Endothelial cell of umbilical vein (primary cell): ENCODE data around the gene GRM4. TPM values are rescaled to one million over a fixed set of nuclear protein-coding genes. Genes with fewer than 3 reads are reported as not detected.

Experiments
- BruUV-seq: library from RNA; stranded (reverse); fragments of 400-500 nt; replicated peaks from 2 replicates; lab custom pipeline; 2021; lab: Mats Ljungman, UMichigan
- CTCF ChIA-PET: fragments of 300-600, 350-600 bp; sonication (Branson Sonifier 250); formaldehyde crosslinking; loops from one replicate; lab custom pipeline; 2021; ENCODE audit warnings: antibody characterized with exemption, inconsistent platforms; lab: Charles Lee
- POLR2A ChIA-PET: fragments of 300-600, 350-600 bp; sonication (Branson Sonifier 250); formaldehyde crosslinking; loops from one replicate; lab custom pipeline; 2021; ENCODE audit warnings: antibody characterized with exemption, inconsistent platforms; lab: Charles Lee
- DNase-seq: peaks from one replicate; pipeline ENCODE4 v3.0.0-alpha.2; 2011; ENCODE audit warnings: low read depth, low spot score
- FAIRE-seq: peaks from 2 replicates; lab custom pipeline; 2011; peaks lifted over from hg19 to GRCh38; lab: Jason Lieb, UNC
- H2AFZ ChIP-seq: 2 replicates; pipeline ENCODE4 v1.6.0; 2012; ENCODE audit warnings: low read depth, low read length, control low read depth, inconsistent platforms
- H3K27ac ChIP-seq: 2 replicates; pipeline ENCODE4 v1.5.1; 2011; ENCODE audit warnings: low read depth, mild to moderate bottlenecking, control low read depth, low read length, moderate library complexity; ENCODE audit not compliant: insufficient read depth
- H3K27me3 ChIP-seq, 2 experiments: 2 replicates each; pipeline versions ENCODE4 v1.6.0 to v1.6.1; 2011; ENCODE audit warnings: low read length in 2 of 2, mixed read lengths in 1 of 2; ENCODE audit not compliant: control insufficient read depth in 2 of 2, insufficient read depth in 2 of 2
- H3K36me3 ChIP-seq, 2 experiments: 2 replicates in 1 of 2; 3 replicates in 1 of 2; pipeline ENCODE4 v1.5.1; 2011; ENCODE audit warnings: low read length in 2 of 2, mild to moderate bottlenecking in 1 of 2, moderate library complexity in 1 of 2; ENCODE audit not compliant: control insufficient read depth in 2 of 2, insufficient read depth in 2 of 2; ENCODE audit errors: extremely low read depth in 1 of 2
- H3K4me1 ChIP-seq: 3 replicates; pipeline ENCODE4 v1.5.1; 2011; ENCODE audit warnings: mild to moderate bottlenecking, low read length; ENCODE audit not compliant: control insufficient read depth, insufficient read depth; ENCODE audit errors: extremely low read depth
- H3K4me2 ChIP-seq: 2 replicates; pipeline ENCODE4 v1.6.1; 2011; ENCODE audit warnings: low read length, control low read depth, mixed read lengths; ENCODE audit not compliant: insufficient read depth
- H3K4me3 ChIP-seq, 3 experiments: fragments of 200-600 bp in 1 of 3; sonication (generic), shearing (Covaris generic) in 1 of 3; replicated peaks in 1 of 3; 2 replicates each; pipeline ENCODE4 v1.5.1; 2011 to 2016; ENCODE audit warnings: control low read depth in 3 of 3, low read length in 3 of 3, mild to moderate bottlenecking in 2 of 3, inconsistent platforms in 1 of 3, low read depth in 1 of 3, moderate library complexity in 1 of 3; ENCODE audit not compliant: insufficient read depth in 1 of 3
- H3K79me2 ChIP-seq: 2 replicates; pipeline ENCODE4 v1.6.0; 2012; ENCODE audit warnings: low read length, inconsistent platforms; ENCODE audit not compliant: control insufficient read depth, insufficient read depth
- H3K9ac ChIP-seq: replicated peaks from 2 replicates; pipeline ENCODE3; 2011; ENCODE audit warnings: low read length, control low read depth; ENCODE audit not compliant: insufficient read depth; ENCODE audit errors: extremely low read depth
- H3K9me1 ChIP-seq: replicated peaks from 3 replicates; pipeline ENCODE4 v1.6.0; 2011; ENCODE audit warnings: mild to moderate bottlenecking, low read length; ENCODE audit not compliant: control insufficient read depth, insufficient read depth; ENCODE audit errors: extremely low read depth
- H3K9me3 ChIP-seq: replicated peaks from 2 replicates; pipeline ENCODE4 v1.5.1; 2012; ENCODE audit warnings: low read length, inconsistent platforms; ENCODE audit not compliant: control insufficient read depth, insufficient read depth
- H4K20me1 ChIP-seq: replicated peaks from 2 replicates; pipeline ENCODE3; 2011; ENCODE audit warnings: mild to moderate bottlenecking, low read length; ENCODE audit not compliant: control insufficient read depth, insufficient read depth; ENCODE audit errors: extremely low read depth
- CTCF ChIP-seq, 2 donors: IDR thresholded peaks; 1 replicate in 1 of 2; 2 replicates in 1 of 2; pipeline ENCODE4 v1.5.1; 2011; ENCODE audit warnings: low read length in 2 of 2, mild to moderate bottlenecking in 2 of 2, moderate library complexity in 2 of 2, control low read depth in 1 of 2, inconsistent platforms in 1 of 2, low read depth in 1 of 2; ENCODE audit not compliant: insufficient read depth in 1 of 2; ENCODE audit errors: extremely low read depth in 1 of 2
- EZH2 ChIP-seq: IDR thresholded peaks from 2 replicates; pipeline ENCODE4 v1.6.1; 2012; ENCODE audit warnings: borderline replicate concordance, low read depth, mild to moderate bottlenecking, moderate library complexity, low read length, inconsistent platforms; ENCODE audit not compliant: severe bottlenecking
- FOS ChIP-seq: IDR thresholded peaks from 2 replicates; pipeline ENCODE4 v1.6.1; 2011; ENCODE audit warnings: mild to moderate bottlenecking, low read length, moderate library complexity, borderline replicate concordance; ENCODE audit not compliant: insufficient read depth
- GATA2 ChIP-seq: IDR thresholded peaks from 2 replicates; pipeline ENCODE4 v1.7.0; 2011; ENCODE audit warnings: low read depth, mild to moderate bottlenecking, moderate library complexity, mixed read lengths, low read length; ENCODE audit not compliant: insufficient read length, insufficient read depth
- JUN ChIP-seq: IDR thresholded peaks from 2 replicates; pipeline ENCODE4 v1.6.1; 2011; ENCODE audit warnings: borderline replicate concordance, low read depth; ENCODE audit not compliant: insufficient read length, insufficient read depth
- MYC ChIP-seq: IDR thresholded peaks from one replicate; pipeline ENCODE4 v1.6.1; 2011; ENCODE audit warnings: mild to moderate bottlenecking, low read depth, low read length
- POLR2A ChIP-seq: IDR thresholded peaks from 2 replicates; pipeline ENCODE4 v1.6.1; 2012; ENCODE audit warnings: low read depth, mild to moderate bottlenecking, control low read depth, low read length
- POLR2AphosphoS5 ChIP-seq: IDR thresholded peaks from 2 replicates; pipeline ENCODE4 v1.6.1; 2012; ENCODE audit warnings: low read depth, mild to moderate bottlenecking, control low read depth, low read length, moderate library complexity; ENCODE audit not compliant: insufficient read depth
- dilution Hi-C: fragments of 300-500 bp; cut with MboI; formaldehyde crosslinking; loops from one replicate; pipeline ENCODE4 v1.15.0; 2019; ENCODE audit warnings: low sequenced_read_pairs; ENCODE audit not compliant: extremely low pct_ligation_motif_present
- intact Hi-C: fragments of 100-400 bp; cut with micrococcal nuclease; formaldehyde crosslinking; loops from one replicate; pipeline ENCODE4 v1.10.0; 2022
- polyA plus RNA-seq, 4 experiments: library from polyadenylated mRNA; depleted of rRNA in 3 of 4; stranded (reverse) in 3 of 4; unstranded in 1 of 4; fragments of >200 nt; gene quantifications; 2 replicates each; pipeline versions ENCODE4 v1.2.1 to v1.2.3, GENCODE V29; 2011 to 2012; ENCODE audit warnings: missing spikeins in 1 of 4
- total RNA-seq: library from RNA; stranded (reverse); gene quantifications from 2 replicates; pipeline ENCODE4 v1.2.3, GENCODE V29; 2021
- TF ChIP-seq, protein P1 (sequence below): IDR thresholded peaks from 2 replicates; pipeline ENCODE4 v1.6.1; 2011; ENCODE audit not compliant: insufficient read depth, insufficient read length

The GRM4 gene
- total and polyA plus RNA-seq, 2 donors (not counting 3 experiments of a cell fraction or from before 2014, with no cell fraction given), result 0.03 TPM; not detected in 1

DNA sequence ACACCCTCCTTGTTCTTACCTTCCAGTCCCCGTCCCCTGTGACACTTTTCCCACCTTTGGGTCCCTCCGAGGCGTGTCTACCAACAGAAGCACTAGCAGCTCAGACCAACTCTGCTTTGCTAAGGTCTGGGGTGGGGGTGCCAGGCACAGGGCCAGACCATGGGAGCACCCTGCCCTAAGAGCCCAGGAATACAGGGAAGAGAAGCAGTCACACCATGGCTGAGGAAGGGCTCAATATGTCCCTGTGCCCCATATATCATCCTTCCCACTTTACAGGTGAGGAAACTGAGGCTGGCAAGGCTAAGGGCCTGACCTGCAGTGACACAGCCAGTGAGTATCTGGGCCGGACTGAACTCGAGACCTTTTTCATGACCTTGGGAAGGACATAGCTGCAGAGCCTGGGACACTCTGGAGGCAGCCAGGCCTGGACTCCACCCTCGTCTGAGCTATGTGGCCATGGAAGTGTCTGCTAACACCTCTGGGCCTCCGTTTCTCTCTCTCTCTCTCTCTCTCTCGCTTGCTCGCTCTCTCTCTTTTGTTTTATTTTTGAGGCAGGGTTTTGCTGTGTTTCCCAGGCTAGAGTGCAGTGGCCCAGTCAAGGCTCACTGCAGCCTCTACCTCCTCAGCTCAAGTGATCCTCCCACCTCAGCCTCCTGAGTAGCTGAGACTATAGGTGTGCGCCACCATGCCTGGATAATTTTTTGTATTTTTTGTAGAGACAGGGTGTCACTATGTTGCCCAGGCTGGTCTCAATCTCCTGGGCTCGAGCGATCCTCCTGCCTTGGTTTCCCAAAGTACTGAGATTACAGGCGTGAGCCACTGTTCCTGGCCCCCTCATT is 156.7 kb downstream of the GRM4 start:
- no peak overlapping the region for H3K9ac ChIP-seq
- peaks cover 0 to 4% of the 10 kb centered on the region in 2 experiments for H3K27me3 ChIP-seq
- H3K4me1 ChIP-seq, result no peaks in the 10 kb centered on the region
- CTCF ChIA-PET, result interaction anchor here (1.0 kb wide), 1 partner anchor 10 kb away, joined by 3 read pairs; no protein-coding TSS in a partner anchor
- H2AFZ ChIP-seq, result no peak overlapping the region
- no peaks in the 10 kb centered on the region for H4K20me1 ChIP-seq
- DNase-seq (no peak), FAIRE-seq (no peak)
- intact Hi-C loops, result no loop called here
- dilution Hi-C loops, result no loop called here
- no peak for TF ChIP-seq EZH2
- TF ChIP-seq POLR2A, result no peak
- no peak for TF ChIP-seq MYC
- TF ChIP-seq POLR2AphosphoS5, result no peak
- TF ChIP-seq FOS, result no peak
- no peak for TF ChIP-seq CTCF (IDR thresholded peaks at IDR 0.05; ENCODE audit: extremely low read depth in 1 of 2, insufficient read depth in 1 of 2, low read depth in 1 of 2, low read length in 2 of 2)
- no peak for TF ChIP-seq JUN
- no peak for TF ChIP-seq GATA2
- TF ChIP-seq, protein P1, sequence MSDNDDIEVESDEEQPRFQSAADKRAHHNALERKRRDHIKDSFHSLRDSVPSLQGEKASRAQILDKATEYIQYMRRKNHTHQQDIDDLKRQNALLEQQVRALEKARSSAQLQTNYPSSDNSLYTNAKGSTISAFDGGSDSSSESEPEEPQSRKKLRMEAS, result no peak
- H3K27ac ChIP-seq, result no peak overlapping the region
- POLR2A ChIA-PET, result no interaction called here
- no TSS peak for BruUV-seq
- no peak overlapping the region for H3K4me3 ChIP-seq
- H3K79me2 ChIP-seq, result no peaks in the 10 kb centered on the region
- no peaks in the 10 kb centered on the region for H3K9me1 ChIP-seq
- no peak overlapping the region for H3K4me2 ChIP-seq
- no peaks in the 10 kb centered on the region for H3K36me3 ChIP-seq
- no peaks in the 10 kb centered on the region for H3K9me3 ChIP-seq
